Suprapubic skin (tissue), 4 donors: ENCODE results near the gene ELL.

Experiments
- EP300 ChIP-seq: sonication (generic); formaldehyde crosslinking; IDR thresholded peaks from one replicate; pipeline ENCODE4 v1.6.1; 2017; ENCODE audit warnings: antibody characterized with exemption
- POLR2A ChIP-seq, 2 donors: fragments of 450-650 bp; IDR thresholded peaks; one replicate each; pipeline ENCODE4 v1.6.1; 2017; ENCODE audit warnings: antibody characterized with exemption in 2 of 2, mild to moderate bottlenecking in 2 of 2, moderate library complexity in 2 of 2
- POLR2AphosphoS5 ChIP-seq, 3 donors: sonication (generic); formaldehyde crosslinking; IDR thresholded peaks; one replicate each; pipeline ENCODE4 v1.6.1; 2017; ENCODE audit warnings: antibody characterized with exemption in 3 of 3
- TF ChIP-seq, protein P1 (sequence below), 2 donors: fragments of 200-600 bp in 1 of 2; fragments of 450-650 bp in 1 of 2; sonication (generic) in 1 of 2; IDR thresholded peaks; one replicate each; pipeline ENCODE4 v1.5.1; 2016 to 2019; ENCODE audit warnings: antibody characterized with exemption in 2 of 2, mild to moderate bottlenecking in 1 of 2, moderate library complexity in 1 of 2

GRCh38 chr19:18419195-18419698 is 102.6 kb downstream of the ELL start, which contains the start of gene SSBP4:
- TF ChIP-seq, protein P1, sequence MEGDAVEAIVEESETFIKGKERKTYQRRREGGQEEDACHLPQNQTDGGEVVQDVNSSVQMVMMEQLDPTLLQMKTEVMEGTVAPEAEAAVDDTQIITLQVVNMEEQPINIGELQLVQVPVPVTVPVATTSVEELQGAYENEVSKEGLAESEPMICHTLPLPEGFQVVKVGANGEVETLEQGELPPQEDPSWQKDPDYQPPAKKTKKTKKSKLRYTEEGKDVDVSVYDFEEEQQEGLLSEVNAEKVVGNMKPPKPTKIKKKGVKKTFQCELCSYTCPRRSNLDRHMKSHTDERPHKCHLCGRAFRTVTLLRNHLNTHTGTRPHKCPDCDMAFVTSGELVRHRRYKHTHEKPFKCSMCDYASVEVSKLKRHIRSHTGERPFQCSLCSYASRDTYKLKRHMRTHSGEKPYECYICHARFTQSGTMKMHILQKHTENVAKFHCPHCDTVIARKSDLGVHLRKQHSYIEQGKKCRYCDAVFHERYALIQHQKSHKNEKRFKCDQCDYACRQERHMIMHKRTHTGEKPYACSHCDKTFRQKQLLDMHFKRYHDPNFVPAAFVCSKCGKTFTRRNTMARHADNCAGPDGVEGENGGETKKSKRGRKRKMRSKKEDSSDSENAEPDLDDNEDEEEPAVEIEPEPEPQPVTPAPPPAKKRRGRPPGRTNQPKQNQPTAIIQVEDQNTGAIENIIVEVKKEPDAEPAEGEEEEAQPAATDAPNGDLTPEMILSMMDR (IDR thresholded peaks at IDR 0.05) = peak; percentile 32 to 42
- TF ChIP-seq POLR2A (IDR thresholded peaks at IDR 0.05) = peak in 1 of 2 donors; percentile 35
- TF ChIP-seq EP300 = no peak
- TF ChIP-seq POLR2AphosphoS5 (IDR thresholded peaks at IDR 0.05) = no peak
